ENCODE data around the gene TM9SF4.

- TF ChIP-seq CTCF (conservative IDR thresholded peaks at IDR 0.05; ENCODE audit: low read depth, low read length) (no peak), EZH2 (IDR thresholded peaks at IDR 0.05; ENCODE audit: borderline replicate concordance, low read depth, low read length, poor library complexity, severe bottlenecking) (no peak)
Observed at GRCh38 chr20:32075534-32075933, 34.0 kb upstream of the TM9SF4 start.

All from A673 (cell line).